ENCODE results near the gene PIK3R6.
"Not testable (repeated sequence)": the region's sequence is repeated elsewhere in the genome, so short reads cannot be mapped to it uniquely, and the experiment has no call there.

The PIK3R6 gene

DNA sequence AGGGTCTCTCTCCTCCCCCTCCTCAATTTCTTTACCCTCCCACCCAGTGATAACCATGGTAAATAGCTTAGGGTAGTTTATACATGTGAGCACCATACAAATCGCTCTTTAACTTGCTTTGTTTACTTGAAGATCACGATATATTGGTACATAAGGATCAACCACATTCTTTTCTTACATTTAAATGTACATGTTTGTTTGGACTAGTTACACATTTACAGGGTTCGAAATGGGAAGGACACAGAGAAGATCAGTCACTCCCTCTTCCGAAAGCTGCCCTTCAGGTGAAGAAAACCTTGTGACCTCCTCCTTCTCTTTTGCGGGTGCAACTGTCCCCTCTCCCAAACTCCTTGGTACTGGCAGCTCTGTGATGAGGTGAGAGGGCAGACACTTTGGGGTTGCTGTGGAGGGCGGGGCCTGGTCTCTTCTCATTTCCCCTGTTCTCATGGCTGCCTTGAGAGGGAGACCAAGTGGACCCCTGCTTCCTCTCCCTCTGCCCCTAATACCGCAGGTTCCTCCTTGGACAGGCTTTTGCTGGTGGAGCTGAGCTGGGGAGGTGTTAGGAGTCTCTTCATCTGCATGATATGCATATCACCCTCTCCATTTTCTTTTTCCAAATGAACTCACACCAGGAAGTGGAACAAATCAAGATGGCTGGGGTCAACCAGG, 4.7 kb upstream of the PIK3R6 start:
- DNase-seq, result no peak

DNA sequence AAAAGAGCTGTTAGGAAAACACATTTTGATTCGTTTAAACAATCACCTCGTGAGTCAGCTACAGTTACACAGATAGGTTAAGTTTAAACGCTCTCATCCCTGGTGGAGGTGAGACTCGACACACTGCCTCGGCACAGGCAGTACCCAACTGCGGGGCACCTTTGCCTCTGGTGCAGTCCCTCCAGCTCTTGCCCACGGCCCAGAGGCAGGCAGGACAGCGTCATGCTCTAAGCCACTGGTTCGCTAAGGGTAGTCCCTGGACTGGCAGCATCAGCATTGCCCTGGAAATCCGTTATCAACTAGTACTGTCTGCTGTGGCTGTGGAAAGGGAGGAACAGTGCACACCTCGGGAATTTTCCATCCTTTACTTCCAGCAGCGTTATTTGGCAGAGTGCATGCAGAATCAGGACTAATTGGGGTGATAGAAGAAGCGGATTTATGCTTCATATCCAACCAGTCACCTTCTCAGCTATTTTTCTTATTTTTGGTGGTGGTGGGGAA, 3.7 kb upstream of the PIK3R6 start:
- no peak for DNase-seq

DNA sequence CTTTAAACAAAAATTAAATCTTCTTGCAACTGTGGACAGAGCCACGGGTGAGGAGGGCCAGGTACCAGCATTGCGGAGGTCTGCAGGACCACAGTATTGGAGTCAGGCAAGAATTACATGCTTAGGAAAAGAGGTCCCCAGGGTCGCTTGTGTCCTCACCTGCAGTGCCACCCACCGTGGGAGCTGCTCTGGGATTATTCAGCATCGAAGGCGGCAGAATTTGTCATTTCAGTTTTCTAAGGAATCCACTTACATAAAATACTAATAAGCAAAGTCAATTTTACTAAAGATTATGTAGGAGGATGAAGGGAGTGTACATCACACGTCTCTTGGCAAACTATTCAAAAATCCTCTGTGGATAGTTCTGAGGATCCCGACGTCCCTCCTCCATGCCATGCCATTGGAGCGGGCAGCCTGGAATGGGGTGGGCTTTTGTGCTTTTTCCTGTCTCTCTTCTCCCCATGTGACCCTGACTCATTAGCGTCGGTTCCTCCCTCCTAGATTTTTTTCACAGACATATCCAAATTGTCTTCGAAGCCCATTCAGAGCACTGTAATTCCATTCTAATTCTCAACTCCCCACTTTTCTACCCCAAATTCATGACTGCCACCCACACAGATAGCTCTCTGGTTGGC, 3.0 kb upstream of the PIK3R6 start:
- no peak for DNase-seq

DNA sequence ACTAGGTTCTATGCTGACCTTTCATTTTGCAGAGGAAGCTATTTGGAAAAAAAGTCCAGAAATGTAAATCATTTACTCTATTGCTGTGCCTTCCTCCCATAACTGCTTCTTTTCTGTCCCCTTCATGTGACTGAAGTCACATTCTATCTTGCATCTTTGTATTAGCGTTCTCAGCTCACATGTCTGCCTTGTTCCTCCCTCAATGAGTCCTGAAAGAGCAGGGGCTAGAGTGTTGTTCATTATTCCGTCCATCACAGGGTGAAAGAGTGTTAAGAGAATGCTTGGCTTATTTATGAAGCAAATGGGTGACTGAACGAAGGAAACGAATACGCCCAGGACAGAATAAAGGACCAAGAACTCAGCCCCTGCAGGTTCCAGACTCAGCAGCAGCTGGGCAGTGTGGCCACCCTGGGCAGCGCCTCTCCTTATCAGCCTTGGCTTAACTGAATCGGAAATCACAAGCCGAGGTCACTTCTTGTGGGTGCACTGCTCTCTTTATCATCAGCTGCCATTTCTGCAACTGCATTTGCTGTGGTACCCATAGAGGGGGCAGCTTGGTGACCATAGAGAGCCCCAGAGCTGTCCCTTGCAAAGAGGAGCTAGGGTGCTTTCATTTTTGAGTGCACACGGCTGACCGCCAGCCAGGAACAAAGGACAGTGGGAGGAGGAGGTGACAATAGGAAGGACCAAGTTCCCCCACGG, 1.8 kb upstream of the PIK3R6 start:
- DNase-seq, result no peak

DNA sequence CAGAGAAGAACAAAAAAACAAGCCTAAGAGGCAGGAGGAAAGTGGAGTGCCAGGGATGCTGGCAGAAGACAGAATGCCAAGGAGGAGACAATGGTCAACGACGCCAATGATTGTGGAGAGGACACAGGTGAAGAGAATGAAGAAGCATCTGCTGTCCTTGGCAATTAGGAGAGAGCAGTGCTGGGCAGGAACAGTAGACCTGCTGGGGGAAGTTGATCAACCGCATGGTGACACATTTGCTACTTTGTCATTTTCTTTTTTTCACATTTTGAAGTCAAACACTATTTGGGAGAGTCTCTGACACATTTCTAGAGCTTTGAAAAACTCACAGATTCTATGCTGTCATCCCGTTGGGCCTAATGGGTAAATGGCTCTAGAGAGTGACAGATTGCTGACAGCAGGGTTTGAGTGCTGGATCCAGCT, 1.1 kb upstream of the PIK3R6 start:
- DNase-seq, result no peak

DNA sequence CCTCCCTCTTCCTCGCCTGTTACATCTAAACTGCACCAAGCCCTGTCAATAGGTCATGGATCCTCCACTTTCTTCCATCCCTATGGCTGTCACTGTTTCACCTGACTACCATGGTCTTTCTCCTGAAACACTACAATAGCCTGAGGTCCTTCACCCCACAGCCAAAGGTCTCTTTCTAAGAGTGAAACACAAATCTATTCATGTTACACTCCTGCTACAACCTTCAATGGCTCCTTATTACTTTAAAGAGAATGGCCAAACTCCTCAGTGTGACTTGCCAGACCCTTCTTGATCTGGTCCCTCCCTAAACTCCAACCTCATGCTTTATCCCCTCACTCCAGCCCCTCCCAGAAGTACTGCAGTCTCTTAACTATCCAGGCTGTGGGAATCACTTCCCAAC, 618 bp upstream of the PIK3R6 start:
- no peak for DNase-seq

DNA sequence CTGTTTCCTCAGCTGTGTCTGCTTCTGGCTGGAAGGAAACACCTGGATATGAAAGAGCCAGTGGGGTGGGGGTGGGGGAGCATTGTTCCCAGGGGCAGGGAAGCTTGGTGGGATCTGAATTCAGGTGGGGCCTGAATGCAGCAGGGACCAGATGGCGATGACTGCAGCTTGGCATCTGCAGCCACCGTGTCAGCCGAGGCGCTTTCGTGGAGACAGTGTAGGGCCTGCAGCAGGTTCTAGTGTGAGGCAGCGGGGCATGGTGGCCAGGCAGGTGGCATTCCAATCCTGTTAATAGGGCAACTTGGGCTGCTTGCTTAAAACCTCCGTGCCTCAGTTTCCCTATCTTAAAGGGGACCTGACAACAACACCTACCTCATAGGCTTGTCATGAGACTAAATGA, 1.7 kb downstream of the PIK3R6 start:
- no peak for DNase-seq

DNA sequence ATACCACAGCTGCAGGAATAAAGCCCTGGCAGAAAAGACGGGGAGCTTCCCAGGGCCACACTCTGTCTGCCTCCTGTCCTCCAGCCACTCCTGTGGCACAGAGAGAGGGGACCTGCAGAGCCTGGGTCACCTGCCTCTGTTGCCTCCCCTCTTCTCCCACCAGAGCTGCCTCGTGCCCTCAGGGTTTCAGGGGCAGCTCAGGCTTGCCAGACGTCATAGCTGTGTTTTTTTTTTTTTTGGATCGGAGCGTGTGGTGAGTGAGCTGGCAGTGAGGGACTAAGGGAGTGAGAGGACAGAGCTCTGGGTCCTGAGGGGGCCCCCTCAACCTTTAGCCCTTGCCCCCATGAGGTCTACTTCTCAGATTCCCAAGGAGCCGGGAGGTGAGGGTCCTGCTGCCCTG, 2.1 kb downstream of the PIK3R6 start:
- no peak for DNase-seq

DNA sequence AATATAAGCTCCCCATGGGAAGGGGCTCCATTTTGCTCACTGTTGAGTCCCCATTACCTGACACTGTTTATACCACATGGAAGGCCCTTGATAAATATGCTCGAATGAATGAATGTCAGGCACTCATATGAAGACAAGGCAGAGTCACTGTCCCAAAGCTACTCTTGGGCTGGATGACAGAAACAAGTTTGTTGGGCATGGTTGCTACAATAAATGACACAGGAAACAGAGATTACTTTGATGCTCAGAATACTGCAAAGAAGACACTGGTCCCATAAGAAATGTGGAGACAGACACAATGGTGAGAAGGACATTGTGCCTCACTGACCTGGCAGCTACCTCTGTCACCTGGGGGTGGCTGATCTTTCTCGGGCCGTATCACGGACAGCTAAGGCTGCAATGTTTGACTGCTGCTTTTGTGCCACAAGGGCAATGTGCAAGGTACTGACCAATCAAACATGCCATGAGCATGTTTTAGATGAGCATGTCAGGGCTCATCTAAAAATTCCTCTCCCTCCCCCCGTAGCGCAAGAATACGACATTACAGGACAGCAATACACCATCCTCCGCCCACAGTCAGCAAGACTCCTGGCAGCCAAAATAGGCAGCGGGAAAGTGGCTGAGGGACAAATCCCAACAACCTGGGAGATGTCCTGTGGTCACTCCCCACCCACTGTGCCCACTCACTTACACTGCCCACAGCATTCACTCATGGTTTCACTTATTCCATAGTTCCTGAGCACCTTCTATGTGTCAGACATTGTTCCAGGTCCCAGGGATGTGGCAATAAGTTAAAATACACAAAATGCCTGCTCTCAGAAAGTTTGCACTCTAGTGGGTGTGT, 5.0 kb downstream of the PIK3R6 start:
- no peak for DNase-seq

DNA sequence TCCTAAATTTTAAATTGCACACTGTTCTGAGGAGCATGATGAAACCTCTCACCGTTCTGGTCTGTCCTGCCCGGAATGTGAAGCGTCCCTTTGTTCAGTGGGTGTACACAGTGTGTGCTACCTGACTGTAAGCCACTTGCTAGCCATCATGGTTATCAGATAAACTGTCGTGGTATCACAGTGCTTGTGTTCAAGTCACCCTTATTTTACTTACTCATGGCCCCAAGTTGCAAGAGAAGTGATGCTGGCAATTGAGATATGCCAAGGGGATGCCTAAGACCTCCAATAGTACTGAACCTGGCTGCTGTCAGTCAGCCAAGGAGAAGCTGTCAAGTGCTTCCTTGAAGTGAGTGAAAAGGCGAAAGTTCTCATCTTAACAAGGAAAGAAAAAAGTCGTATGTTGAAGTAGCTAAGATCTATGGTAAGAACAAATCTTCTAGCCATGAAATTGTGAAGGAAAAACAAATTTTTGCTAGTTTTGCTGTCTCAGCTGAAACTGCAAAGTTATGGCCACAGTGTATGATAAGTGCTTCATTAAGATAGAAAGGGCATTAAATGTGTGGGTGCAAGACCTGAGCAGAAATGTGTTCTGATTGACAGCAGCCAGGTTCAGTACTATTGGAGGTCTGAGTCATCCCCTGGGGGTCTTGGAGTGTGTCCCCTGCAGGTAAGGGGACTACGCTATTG, 5.8 kb downstream of the PIK3R6 start:
- DNase-seq, result no peak

DNA sequence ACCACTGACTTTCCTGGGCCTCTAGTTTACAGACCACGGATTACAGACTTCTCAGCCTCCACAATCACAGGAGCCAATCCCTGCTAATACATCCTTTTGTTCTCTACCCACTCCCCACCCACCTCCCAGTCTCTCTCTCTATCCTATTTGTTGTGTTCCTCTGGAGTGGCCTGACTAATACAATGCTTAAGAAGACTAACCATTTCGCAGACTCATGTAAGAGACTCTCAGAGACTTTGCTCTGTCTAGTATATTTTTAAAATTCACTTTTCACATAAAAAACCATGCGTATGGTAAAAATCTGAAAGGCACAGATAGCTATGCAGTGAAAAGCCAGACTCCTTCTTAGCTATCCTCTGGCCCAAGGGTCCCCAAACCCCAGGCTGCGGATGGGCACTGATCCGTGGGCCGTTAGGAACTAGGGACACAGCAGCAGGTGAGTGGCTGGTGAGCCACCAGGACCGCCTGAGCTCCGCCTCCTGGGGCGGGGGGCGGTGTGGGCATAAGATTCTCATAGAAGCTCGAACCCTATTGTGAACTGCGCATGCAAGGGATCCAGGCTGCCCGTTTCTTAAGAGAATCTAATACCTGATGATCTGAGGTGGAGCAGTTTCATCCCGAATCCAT, 7.6 kb downstream of the PIK3R6 start:
- DNase-seq, result no peak

DNA sequence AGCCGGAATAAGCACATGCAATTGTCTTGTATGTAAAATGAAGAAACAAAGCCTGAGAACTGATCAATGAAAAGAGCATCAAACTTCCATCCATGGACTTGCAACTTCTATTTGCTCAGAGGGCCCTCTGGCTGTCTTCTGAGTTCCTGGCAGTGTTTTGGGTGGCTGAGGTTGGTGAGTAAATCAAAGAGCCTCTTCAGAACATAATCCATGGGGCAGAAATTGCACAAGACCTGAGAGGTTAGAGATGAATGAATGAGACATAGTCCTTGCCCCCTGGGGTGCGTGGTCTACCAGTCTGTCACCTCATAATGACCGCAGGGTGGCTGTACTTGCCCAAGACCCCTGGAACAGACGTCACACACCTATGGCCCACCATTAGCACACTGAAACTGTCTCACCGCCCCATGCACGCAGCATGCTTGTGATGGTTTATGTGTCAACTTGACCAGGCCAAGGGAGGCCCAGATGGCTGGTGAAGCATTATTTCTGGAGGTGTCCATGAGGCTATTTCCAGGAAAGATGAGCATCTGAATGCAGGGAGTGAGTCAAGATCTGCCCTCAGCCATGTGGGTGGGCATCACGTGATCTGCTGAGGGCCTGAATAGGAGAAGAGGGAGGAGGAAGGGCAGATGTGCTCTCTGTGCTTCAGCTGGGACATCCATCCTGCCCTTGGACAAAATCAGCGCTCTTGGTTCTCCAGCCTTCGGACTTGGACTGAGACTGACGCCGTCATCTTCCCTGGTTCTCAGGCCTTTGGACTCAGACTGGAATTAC, 8.3 kb downstream of the PIK3R6 start:
- DNase-seq, result no peak

DNA sequence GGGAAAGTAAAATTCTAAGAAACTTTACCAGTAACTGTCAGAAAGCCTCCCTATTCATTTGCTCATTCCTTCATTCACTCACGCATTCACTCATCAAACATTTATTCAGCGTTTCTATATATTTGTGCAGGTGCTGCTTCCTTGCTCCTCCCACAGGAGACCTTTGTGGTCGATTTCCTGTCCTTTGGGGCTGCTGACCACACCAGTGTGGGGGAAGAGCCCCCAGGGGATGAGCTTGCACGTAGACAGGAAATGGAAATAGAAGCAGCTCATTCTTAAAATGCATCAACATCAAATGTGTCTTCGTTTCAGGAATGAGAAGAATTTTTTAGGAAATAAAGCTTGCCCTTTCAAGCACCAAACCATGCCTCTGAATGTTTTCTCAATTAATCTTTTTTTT, 9.6 kb downstream of the PIK3R6 start:
- DNase-seq, result no peak

DNA sequence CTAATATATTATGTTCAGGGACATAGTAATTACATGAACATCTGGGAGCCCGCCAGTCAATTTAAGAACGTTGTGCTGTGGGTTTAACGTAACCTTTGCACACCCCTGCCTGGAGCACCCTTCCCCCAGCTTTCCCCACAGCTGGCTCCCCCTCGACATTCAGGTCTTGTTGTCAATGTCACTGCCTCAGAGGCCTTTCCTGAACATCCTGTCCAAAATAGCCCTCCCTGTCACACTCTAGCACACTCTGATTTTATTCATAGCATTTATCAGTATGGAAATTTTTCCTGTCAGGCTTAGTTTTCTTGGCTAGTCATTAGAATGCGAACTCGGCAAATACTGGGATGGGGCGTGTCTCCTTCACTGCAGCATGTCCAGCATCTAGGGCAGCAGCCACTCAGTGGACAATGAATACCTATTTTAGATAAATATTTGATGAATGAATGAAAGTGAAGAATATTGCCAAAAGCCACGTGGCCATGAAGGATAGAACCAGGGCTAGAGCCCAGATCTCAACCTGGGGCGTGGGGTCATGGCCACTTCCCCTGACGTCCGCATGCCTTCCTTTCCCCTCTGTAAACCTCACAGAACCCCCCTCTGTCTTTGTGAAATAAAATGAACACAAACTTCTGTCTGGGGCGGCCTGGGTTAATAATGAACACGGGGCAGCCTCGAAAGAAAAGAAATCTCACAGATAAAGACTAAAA, 10.5 kb downstream of the PIK3R6 start:
- DNase-seq, result peak; percentile 40

DNA sequence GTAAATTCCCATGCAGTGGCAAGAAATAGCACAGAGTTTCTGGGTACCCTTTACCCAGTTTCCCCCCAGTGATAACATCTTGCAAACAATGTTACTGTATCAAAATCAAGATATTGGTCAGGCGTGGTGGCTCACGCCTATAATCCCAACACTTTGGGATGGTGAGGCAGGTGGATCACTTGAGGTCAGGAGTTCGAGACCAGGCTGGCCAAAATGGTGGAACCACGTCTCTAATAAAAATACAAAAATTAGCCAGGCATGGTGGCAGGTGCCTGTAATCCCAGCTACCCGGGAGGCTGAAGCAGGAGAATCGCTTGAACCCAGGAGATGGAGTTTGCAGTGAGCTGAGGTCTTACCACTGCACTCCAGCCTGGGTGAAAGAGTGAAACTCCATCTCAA, 11.3 kb downstream of the PIK3R6 start:
- not testable (repeated sequence) for DNase-seq

DNA sequence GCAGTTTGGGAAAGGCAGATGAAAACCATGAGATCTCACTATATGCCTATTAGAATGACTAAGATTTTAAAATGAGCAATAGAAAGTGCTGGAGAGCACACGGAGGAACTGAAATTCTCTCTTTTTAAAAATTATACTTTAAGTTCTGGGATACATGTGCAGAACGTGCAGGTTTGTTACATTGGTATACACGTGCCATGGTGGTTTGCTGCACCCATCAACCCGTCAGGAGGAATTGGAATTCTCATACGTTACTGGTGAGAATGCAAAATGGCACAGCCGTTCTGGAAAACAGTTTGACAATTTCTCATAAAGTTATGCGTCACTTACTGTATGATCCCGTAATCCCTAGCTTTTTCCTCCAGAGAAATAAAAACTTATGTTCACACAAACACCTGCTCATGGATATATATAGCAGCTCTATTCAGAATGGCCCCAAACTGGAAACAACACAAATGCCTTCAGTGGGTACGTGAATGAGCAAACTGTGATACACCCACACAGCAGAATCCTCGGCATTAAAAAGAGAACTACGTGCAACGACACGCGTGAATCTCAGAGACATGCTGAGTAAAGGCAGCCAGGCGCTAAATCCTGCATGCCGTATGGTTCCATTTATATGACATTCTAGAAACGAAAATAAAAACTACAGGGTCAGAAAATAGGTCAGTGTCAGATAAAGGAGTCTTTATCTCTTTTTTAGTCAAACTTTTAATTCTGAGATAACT, 11.8 kb downstream of the PIK3R6 start:
- DNase-seq, result no peak

DNA sequence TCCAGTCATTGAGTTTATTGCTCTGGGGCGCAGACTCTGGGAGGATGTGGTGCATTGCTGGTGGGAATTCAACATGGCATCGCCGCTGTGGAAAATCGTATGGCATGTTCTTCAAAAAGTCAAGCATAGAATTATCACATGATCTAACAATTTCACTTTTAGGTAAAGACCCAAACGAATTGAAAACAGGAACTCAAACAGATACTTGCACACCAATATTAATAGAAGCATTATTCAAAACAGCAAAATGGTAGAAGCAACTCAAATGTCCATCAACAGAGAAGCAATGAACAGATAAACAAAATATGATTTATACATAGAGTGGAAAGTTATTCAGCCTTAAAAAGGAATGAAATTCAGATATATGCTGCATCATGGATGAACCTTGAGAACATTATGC, 15.9 kb downstream of the PIK3R6 start:
- no peak for DNase-seq

DNA sequence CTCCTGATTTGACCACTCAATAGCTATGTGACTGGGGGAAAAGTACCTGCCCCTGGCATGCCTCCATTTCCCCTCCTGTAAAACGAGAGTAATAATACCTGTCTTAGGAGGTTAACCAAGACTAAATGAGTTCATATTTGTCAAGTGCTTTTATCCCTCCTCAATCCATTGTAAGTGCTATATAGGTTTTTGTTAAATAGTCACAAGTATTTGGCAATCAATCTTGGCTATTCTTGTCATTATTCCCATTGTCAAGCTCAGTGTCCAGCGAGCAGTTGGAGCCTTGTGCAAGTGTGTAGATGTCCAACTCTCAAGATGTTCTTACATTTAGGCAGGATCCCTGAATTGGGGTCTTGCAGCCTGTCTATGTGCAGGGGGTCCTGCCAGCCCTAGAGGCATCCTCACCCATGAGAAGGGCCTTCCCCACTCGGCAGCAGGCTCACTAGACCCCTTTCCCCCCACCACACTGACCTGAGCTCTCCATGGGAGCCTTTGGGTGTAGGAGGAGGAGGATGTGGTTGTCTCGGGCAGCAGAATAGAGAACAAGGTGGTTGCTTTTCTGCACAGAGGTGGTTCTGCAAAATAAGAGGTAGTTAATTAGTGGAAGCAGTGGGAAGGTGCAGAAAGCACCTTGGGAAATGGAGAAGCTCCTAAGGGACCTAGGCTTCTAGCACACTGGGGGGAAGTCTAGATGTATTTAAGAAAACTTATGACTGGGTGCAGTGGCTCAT, 18.0 kb downstream of the PIK3R6 start:
- no peak for DNase-seq

DNA sequence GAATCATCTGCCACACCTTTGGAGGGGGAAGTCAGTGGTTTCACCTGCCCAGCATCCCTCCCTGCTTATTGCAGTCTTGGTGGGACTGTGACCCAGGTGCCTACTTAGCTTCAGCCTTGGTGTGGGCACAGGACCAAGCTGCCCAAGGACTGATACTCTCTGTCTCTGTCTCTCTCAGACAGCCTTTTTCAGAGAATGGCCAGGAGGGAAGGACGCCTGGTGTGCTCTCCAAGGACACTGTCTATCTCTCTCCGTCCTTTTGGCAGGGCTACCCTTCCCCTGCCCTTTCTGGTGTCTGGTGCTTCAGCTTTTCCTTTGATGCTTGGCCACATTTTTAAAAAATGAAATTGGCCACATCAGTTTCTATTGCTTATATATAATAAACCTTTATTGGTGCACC, 19.6 kb downstream of the PIK3R6 start:
- DNase-seq, result no peak
